NOMO-1 treated with dmso at 0.1 percent for 144 hours (cell line): ENCODE results near the gene MTMR3.

Experiments
- DNase-seq: peaks from one replicate; lab custom pipeline; 2025; ENCODE audit not compliant: unreplicated experiment; lab: John Stamatoyannopoulos, UW

MTMR3 gene

DNA sequence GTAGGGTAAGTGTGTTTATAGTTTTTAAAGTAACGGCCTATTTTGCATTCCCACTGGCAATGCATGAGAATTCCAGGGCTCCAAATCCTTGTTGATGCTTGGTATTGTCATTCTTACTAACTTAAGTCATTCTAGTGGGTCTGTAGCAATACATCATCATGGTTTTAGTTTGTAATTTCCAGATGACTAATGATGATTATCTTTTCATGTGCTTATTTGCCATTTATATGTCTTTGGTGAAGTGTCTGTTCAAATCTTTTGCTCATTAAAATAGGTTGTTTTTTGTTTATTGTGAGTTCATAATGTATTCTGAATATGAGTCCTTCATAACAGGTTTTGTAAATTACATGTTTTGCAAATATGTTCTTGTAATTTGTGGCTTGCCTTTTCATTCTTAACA is 31.2 kb downstream of the MTMR3 start:
- DNase-seq: no peak

DNA sequence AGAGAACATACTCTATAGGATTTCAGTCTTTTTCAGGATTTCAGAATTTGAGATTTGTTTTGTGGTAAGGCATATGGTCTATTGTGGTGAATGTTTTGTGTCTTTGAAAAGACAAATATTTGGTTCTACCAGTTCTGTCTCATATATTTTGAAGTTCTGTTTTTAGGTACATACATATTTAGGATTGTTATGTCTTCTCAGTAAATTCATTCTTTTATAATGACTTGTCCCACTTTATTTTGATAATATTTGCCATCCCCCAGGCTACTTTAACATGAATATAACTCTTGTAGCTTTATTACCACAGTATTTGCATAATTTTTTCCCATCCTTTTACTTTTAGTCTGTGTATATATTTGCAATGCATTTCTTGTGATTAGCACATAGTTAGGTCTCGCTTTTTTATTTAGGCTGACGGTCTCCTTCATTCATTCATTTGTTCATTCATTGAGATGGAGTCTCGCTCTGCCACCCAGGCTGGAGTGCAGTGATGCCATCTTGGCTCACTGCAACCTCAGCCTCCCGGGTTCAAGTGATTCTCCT is 32.1 kb downstream of the MTMR3 start:
- no peak for DNase-seq

DNA sequence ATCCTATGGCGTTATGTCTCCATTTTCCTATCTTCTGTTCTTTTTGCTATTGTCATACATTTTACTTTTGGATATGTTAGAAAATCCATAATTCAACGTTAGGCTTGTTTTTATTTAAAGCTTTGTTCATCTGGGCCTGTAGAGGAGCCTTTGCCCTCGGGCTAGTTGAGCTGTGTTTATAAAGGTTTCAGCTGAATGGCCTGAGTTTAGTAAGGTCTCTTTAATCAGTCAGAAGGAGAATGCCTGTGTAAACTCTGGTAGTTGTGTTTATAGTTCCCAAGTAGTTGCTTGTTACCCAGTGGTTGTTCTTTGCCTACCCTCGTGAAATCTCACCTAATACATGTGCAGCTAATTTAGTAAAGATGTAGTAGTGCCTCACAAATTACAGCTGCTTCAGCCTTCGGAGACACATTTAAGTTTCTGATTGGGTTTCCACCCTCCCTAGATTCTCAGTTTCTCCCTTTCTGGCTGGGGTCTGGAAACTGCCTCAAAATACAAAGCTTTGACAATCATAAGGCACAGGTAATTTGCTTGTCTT is 33.1 kb downstream of the MTMR3 start:
- DNase-seq: no peak

DNA sequence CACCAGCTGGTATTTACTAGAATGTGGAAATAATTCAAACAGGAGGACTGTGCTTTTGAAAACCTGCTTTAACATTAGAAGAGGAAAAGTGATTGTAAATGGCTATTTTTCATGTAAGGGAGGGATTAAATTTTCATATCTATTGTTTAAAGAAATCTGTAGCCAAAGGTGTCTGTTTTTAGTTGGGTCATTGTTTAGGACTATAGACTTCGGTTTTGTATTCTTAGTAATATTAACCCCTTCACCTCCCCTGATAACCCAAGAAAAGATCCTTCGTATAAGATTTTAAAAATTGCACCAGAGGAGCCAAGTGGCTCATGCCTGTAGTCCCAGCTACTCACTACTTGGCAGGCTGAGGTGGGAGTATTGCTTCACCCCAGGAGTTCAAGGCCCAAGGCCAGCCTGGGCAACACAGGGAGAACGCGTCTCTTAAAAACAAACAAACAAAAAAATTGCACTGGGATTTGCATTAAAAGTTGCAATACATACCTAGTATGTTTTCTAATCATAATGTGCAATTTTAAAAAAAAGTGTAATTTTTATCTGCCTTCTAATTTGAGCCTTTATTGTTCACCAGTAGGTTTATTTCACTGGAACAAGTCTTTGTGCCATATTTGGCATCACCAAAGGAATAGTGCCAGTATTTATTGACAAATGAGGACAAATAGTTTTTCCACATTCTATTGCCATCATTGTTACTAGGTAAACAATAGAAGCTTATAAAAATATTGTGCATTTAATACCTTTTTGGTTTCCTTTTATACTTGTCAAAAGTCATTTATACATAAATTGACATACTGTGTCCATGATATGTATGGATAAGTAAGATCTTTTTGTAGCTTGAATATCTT is 34.3 kb downstream of the MTMR3 start:
- DNase-seq: no peak

GRCh38 chr22:29925402-29925801 is 42.4 kb downstream of the MTMR3 start:
- DNase-seq: no peak

DNA sequence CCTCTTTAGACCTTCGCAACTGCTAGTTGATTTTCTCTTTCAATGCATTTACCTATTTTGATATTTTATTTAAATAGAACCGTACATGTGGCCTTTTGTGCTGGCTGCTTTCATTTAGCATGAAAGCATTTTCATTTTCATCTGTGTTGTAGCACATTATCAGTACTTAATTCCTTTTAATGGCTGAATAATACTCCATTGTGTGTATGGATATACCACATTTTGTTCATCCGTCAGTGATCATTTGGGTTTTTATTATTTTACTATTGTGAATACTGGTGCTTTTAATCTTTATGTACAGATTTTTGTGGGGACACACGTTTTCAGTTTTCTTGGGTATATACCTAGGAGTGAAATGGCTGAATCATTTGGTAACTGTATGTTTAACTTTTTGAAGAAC is 43.1 kb downstream of the MTMR3 start:
- no peak for DNase-seq

DNA sequence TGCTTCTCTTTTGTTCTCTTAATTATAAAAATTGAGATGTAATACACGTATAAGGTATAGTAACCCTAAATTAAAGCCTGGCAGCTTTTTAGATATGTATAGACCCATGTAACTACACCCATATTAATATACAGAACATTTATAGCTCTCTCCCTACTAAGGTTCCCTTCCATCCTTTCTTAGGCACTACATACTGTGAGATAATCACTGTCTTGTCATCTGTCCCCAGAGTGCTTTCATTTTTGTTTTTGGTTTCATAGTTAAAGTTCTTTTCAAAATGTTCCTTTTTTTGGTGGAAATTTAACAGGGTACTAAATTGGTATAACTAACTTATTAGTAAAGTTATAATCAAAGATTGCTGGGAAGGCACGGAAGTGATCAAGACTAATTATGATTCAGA is 49.2 kb downstream of the MTMR3 start:
- no peak for DNase-seq

DNA sequence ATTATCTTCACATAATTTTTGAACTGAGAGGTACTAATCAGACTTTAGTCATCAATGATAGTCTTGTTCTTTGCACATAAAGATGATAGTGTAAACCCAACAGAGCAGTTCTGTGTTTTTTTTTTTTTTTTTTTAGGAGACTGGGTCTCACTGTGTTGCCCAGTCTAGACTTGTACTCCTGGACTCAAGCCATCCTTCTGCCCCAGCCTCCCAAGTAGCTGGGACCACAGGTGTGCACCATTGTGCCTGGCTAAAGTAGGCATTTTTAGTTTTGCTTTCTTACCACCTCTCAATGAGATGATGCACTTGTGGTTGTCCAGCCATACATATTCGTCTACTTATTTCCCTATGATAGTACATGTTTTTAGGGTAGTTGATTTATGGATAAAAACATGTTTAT is 50.6 kb downstream of the MTMR3 start:
- no peak for DNase-seq

GRCh38 chr22:29934596-29934995 is 51.6 kb downstream of the MTMR3 start:
- no peak for DNase-seq

- no peak for DNase-seq
These were observed 53.2 kb downstream of the MTMR3 start for GRCh38 chr22:29936186-29936585.

- no peak for DNase-seq
These were observed 55.1 kb downstream of the MTMR3 start for GRCh38 chr22:29937940-29938693.

GRCh38 chr22:29940526-29940925 is 57.6 kb downstream of the MTMR3 start:
- no peak for DNase-seq

DNA sequence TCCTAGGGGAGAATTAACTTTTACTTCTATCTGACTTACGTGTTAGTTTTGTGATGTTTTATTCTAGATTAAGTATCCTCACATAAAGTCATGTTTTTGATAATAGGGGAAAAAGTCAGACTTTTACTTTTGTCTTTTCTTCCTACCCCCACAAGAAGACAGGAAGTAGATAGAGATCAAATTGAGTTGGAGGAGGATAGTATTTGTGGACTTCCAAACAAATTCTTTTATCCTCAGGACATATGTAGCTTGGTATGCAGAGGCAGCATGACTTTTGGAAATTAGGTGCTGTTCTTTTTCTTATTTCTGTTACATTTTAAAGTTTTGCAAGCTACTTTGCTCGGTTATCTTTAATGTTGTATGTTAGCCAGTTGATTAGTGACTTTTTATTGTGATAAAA is 61.4 kb downstream of the MTMR3 start:
- DNase-seq: no peak

DNA sequence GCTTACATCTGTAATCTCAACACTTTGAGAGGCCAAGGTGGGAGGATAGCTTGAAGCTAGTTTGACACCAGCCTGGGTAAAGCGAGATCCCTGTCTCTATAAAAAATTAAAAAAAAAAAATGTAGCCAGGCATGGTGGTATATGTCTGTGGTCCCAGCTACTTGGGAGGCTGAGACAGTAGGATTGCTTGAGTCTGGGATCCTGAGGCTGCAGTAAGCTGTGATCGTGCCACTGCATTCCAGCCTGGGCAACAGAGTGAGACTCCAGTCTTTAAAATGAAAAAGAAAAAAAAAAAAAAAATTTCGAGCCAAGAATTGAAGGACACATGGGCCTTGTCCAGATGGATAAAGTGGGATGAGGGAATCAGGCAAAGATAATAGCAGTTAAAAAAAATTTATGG is 62.5 kb downstream of the MTMR3 start:
- DNase-seq: no peak

DNA sequence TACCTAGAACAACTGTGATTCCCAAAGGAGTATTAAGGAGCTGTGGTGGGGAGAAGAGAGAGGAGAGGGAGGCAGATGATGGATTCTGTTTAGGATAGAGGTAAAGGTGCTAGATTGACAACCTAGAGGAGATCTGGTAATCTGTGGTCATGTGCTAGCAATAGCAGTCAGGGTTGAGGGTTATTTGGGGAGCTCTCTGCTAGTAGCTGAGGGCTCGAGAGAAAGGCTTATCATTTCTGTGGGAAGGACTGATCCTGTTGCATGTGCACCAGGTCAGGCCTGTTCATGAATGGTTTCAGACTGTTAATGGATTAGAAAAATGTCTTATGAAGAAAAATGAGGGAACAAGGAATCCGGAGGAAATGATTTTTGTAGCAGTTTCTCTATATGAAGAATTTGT is 63.2 kb downstream of the MTMR3 start:
- DNase-seq: no peak

- DNase-seq: no peak
These were observed 64.7 kb downstream of the MTMR3 start for GRCh38 chr22:29947410-29948384.

- no peak for DNase-seq
These were observed 65.4 kb downstream of the MTMR3 start for GRCh38 chr22:29948385-29948769.

DNA sequence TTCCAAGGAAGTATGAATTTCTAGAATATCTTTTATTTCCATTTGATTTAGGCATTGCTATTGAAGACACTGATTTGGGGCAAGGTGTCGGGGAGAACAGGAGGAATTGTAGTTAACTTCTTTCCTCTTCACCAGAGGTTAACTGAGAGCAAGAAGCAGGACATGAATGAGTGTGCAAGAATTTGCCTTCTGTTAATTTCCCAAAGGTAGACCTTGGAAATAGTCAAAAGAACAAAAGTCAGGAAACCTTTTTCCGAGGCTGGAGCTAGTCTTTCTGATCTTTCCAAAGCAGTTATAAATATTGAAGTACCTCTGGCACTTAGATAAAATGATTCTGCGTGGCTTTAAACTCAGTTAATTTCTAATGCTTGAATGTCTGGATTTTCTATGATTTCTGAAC is 66.9 kb downstream of the MTMR3 start:
- no peak for DNase-seq

DNA sequence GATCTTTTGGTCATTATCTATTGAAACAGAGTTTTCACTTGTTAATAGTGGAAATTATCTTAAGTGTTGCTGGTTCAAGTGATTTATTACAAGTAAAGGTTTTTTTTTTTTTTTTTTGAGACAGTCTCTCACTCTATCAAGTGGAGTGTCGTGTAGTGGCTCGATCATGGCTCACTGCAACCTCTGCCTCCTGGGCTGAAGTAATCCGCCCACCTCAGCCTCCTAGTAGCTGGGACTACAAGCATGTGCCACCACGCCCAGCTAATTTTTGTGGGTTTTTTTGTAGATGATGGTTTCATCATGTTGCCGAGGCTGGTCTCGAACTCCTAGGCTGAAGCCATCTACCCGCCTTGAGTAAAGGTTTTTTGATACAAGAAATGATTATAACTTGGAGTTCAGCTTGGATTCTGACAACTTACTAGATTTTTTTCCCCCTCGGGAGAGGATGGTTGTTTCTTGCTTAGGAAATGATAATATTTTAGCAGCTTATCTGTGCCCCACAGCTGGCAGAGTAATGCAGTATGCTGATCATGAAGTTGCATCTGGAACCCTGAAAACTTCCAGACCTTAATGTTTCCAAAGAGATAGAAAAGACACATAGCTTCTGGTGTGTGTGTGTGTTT is 68.9 kb downstream of the MTMR3 start:
- no peak for DNase-seq

DNA sequence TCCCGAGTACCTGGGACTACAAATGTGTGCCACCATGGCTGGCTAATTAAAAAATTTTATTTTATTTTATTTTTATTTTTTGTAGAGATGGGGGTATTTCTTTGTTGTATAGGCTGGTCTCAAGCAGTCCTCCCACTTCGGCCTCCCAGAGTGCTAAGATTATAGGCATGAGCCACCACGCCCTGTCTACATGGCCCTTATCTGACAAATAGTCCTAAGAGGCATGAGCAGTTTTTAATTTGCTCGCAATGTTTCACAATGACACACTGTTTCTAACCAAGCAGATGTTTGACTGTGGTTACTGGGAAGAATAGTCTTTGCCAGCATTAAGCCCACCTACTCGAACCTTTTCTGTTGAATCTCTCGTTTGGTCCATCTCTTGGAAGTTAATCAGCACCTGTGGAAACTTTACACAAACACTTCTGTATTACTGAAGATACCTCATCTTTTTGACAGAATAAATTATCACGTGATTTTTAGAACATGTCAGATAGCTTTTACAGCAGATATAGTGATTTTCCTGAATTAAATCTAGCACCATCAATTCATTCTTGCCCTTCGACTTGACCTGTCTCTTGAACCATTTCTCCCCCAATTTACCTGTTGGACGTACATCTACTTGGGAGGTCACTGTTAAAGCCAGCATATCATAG is 71.4 kb downstream of the MTMR3 start:
- DNase-seq: no peak
